IPS DF 6.9 (cell line): ENCODE results near the gene SMPD2.
"Not testable (repeated sequence)": the region's sequence is repeated elsewhere in the genome, so short reads cannot be mapped to it uniquely, and the experiment has no call there.

Source experiments
- DNase-seq: peaks from one replicate; pipeline ENCODE4 v3.0.0-alpha.2; 2013; ENCODE audit warnings: low read depth, low spot score
- H3K27ac ChIP-seq: one replicate; pipeline ENCODE4 v1.5.1; 2013; ENCODE audit warnings: low read length, control low read depth
- H3K27me3 ChIP-seq: 2 replicates; pipeline ENCODE4 v1.6.1; 2013; ENCODE audit warnings: mild to moderate bottlenecking, low read length; ENCODE audit not compliant: control insufficient read depth, insufficient read depth
- H3K36me3 ChIP-seq: 2 replicates; pipeline ENCODE4 v1.6.1; 2013; ENCODE audit warnings: low read length; ENCODE audit not compliant: control insufficient read depth, insufficient read depth
- H3K4me1 ChIP-seq: 2 replicates; pipeline ENCODE4 v1.6.1; 2013; ENCODE audit warnings: low read length; ENCODE audit not compliant: control insufficient read depth, insufficient read depth
- H3K4me3 ChIP-seq: 2 replicates; pipeline ENCODE4 v1.5.1; 2013; ENCODE audit warnings: mild to moderate bottlenecking, low read length
- H3K9me3 ChIP-seq: 2 replicates; pipeline ENCODE4 v1.6.1; 2013; ENCODE audit warnings: low read length, inconsistent platforms; ENCODE audit not compliant: control insufficient read depth, insufficient read depth
- WGBS: extraction: QIAGEN DNeasy Blood & Tissue Kit; methylation state at CpG from one replicate; pipeline ENCODE4 v1.1.7; 2013; ENCODE audit warnings: mixed read lengths, missing lambda C conversion rate; ENCODE audit not compliant: insufficient read length, insufficient coverage; 5-methylcytosine and 5-hydroxymethylcytosine counted together

SMPD2 gene

GRCh38 chr6:109461205-109461604, 20.7 kb downstream of the SMPD2 start:
- not testable (repeated sequence) for DNase-seq, H3K4me3 ChIP-seq, H3K9me3 ChIP-seq, H3K4me1 ChIP-seq, H3K27me3 ChIP-seq, H3K36me3 ChIP-seq, H3K27ac ChIP-seq
- no CpG with 5 or more reads among the region's 1 CpG for WGBS

- Histone ChIP-seq H3K36me3 (peaks cover 11% of the 10 kb centered on the region), H3K4me1 (no peaks in the 10 kb centered on the region; the same call in 1 of the 2 replicates), H3K4me3 (no peak overlapping the region), H3K27ac (no peak overlapping the region), H3K27me3 (no peaks in the 10 kb centered on the region), H3K9me3 (no peaks in the 10 kb centered on the region)
- DNase-seq: no peak
- WGBS: no CpG with 5 or more reads among the region's 1 CpG
Measured at GRCh38 chr6:109461733-109462526, 21.4 kb downstream of the SMPD2 start.

- Histone ChIP-seq H3K27ac (no peak overlapping the region), H3K9me3 (no peaks in the 10 kb centered on the region), H3K4me1 (no peaks in the 10 kb centered on the region), H3K27me3 (no peaks in the 10 kb centered on the region), H3K36me3 (peaks cover 27% of the 10 kb centered on the region), H3K4me3 (no peak overlapping the region)
- DNase-seq: no peak
- WGBS: no CpG with 5 or more reads among the region's 7 CpGs
Measured at GRCh38 chr6:109465772-109466171, 25.2 kb downstream of the SMPD2 start.

- H3K9me3 ChIP-seq: no peaks in the 10 kb centered on the region
- no peak for DNase-seq
- H3K27ac ChIP-seq: no peak overlapping the region
- H3K4me3 ChIP-seq: no peak overlapping the region
- no peaks in the 10 kb centered on the region for H3K27me3 ChIP-seq
- H3K4me1 ChIP-seq: no peaks in the 10 kb centered on the region
- WGBS: no CpG with 5 or more reads among the region's 7 CpGs
- peaks cover 32% of the 10 kb centered on the region for H3K36me3 ChIP-seq
Measured at GRCh38 chr6:109466212-109466923, 25.8 kb downstream of the SMPD2 start.

GRCh38 chr6:109467696-109468095, 27.2 kb downstream of the SMPD2 start:
- H3K27ac ChIP-seq: no peak overlapping the region
- no peak overlapping the region for H3K4me3 ChIP-seq
- no peak for DNase-seq
- peaks cover 44% of the 10 kb centered on the region for H3K36me3 ChIP-seq
- 100% methylated on average over 2 of the region's 6 CpGs for WGBS
- no peaks in the 10 kb centered on the region for H3K27me3 ChIP-seq
- no peaks in the 10 kb centered on the region for H3K4me1 ChIP-seq
- no peaks in the 10 kb centered on the region for H3K9me3 ChIP-seq

- Histone ChIP-seq H3K36me3 (peaks cover 52% of the 10 kb centered on the region), H3K4me3 (no peak overlapping the region), H3K9me3 (no peaks in the 10 kb centered on the region), H3K27me3 (no peaks in the 10 kb centered on the region), H3K27ac (no peak overlapping the region), H3K4me1 (no peaks in the 10 kb centered on the region)
- no CpG with 5 or more reads among the region's 5 CpGs for WGBS
- DNase-seq: no peak
Measured at GRCh38 chr6:109469591-109470189, 29.2 kb downstream of the SMPD2 start.

- Histone ChIP-seq H3K27me3 (no peaks in the 10 kb centered on the region), H3K9me3 (no peaks in the 10 kb centered on the region), H3K36me3 (peaks cover 50% of the 10 kb centered on the region), H3K4me1 (no peaks in the 10 kb centered on the region), H3K4me3 (no peak overlapping the region), H3K27ac (no peak overlapping the region)
- no peak for DNase-seq
- WGBS: no CpG with 5 or more reads among the region's 5 CpGs
Measured at GRCh38 chr6:109471105-109471810, 30.7 kb downstream of the SMPD2 start.

- Histone ChIP-seq H3K4me3 (no peak overlapping the region), H3K9me3 (no peaks in the 10 kb centered on the region), H3K36me3 (peaks cover 49% of the 10 kb centered on the region), H3K4me1 (no peaks in the 10 kb centered on the region), H3K27ac (no peak overlapping the region), H3K27me3 (no peaks in the 10 kb centered on the region)
- no peak for DNase-seq
- WGBS: no CpG with 5 or more reads among the region's 9 CpGs
Measured at GRCh38 chr6:109472132-109472995, 31.8 kb downstream of the SMPD2 start.

GRCh38 chr6:109473120-109473519, 32.6 kb downstream of the SMPD2 start:
- no CpG with 5 or more reads among the region's 3 CpGs for WGBS
- Histone ChIP-seq H3K27ac (no peak overlapping the region), H3K4me1 (peaks cover 2% of the 10 kb centered on the region; the same call in 1 of the 2 replicates), H3K27me3 (no peaks in the 10 kb centered on the region), H3K9me3 (no peaks in the 10 kb centered on the region), H3K4me3 (no peak overlapping the region), H3K36me3 (peaks cover 49% of the 10 kb centered on the region)
- no peak for DNase-seq
